HepG2 (cell line): ENCODE data around the gene DDOST. TPM values are rescaled to one million over a fixed set of nuclear protein-coding genes. Genes with fewer than 3 reads are reported as not detected.

Source experiments
- ATAC-seq: fragments of 200-7000 bp; cut with Tn5 transposase; 3 replicates; pipeline ENCODE4 v1.9.1; 2020; ENCODE audit warnings: mild to moderate bottlenecking, moderate library complexity
- BruUV-seq: library from RNA; stranded (reverse); fragments of 400-500 nt; replicated peaks from 2 replicates; lab custom pipeline; 2021; lab: Mats Ljungman, UMichigan
- CTCF ChIA-PET: fragments of 300-600 bp; formaldehyde crosslinking; extraction: SDS; loops from one replicate; lab custom pipeline; 2021; ENCODE audit warnings: low total read pairs, inconsistent platforms, low intra/inter-chr PET ratio; lab: Yijun Ruan, JAX
- POLR2A ChIA-PET: fragments of 350-600 bp; sonication (Branson Sonifier 250); formaldehyde crosslinking; loops from one replicate; lab custom pipeline; 2020; ENCODE audit warnings: antibody characterized with exemption, inconsistent platforms; lab: Yijun Ruan, JAX
- DNase-seq: peaks from one replicate; pipeline ENCODE4 v3.0.0-alpha.2; 2015; ENCODE audit warnings: low spot score
- FAIRE-seq: peaks from 3 replicates; lab custom pipeline; 2011; peaks lifted over from hg19 to GRCh38; lab: Jason Lieb, UNC
- H2AFZ ChIP-seq: one replicate; pipeline ENCODE4 v1.6.1; 2011; ENCODE audit warnings: low read length, inconsistent platforms
- H3K27ac ChIP-seq: fragments of 300-600 bp; 3 replicates; pipeline ENCODE4 v1.8.0; 2011; ENCODE audit warnings: mixed run types, mild to moderate bottlenecking, mixed read lengths, low read length, inconsistent platforms; ENCODE audit not compliant: insufficient read depth; ENCODE audit errors: extremely low read length
- H3K27me3 ChIP-seq, 2 experiments: fragments of 200-600 bp in 1 of 2; 2 replicates in 1 of 2; 3 replicates in 1 of 2; pipeline versions ENCODE4 v1.6.0 to v1.8.0; 2011; ENCODE audit warnings: low read length in 2 of 2, mild to moderate bottlenecking in 2 of 2, moderate library complexity in 2 of 2, inconsistent platforms in 1 of 2; ENCODE audit not compliant: insufficient read depth in 2 of 2, control insufficient read depth in 1 of 2
- H3K36me3 ChIP-seq, 2 experiments: fragments of 200-600 bp in 1 of 2; replicated peaks in 1 of 2; 2 replicates in 1 of 2; 3 replicates in 1 of 2; pipeline versions ENCODE4 v1.5.1 to v1.8.0; 2011; ENCODE audit warnings: low read length in 2 of 2, inconsistent platforms in 1 of 2; ENCODE audit not compliant: insufficient read depth in 2 of 2, control insufficient read depth in 1 of 2
- H3K4me1 ChIP-seq: 2 replicates; pipeline ENCODE4 v1.5.1; 2012; ENCODE audit warnings: low read length, inconsistent platforms; ENCODE audit not compliant: insufficient read depth
- H3K4me2 ChIP-seq: 2 replicates; pipeline ENCODE4 v1.6.0; 2011; ENCODE audit warnings: low read depth, low read length, inconsistent platforms
- H3K4me3 ChIP-seq, 3 experiments: fragments of 200-600 bp in 1 of 3; sonication (generic), shearing (Covaris generic) in 1 of 3; replicated peaks in 1 of 3; 2 replicates each; pipeline ENCODE4 v1.5.1; 2011 to 2016; ENCODE audit warnings: low read length in 3 of 3, inconsistent platforms in 2 of 3, low read depth in 2 of 3, mild to moderate bottlenecking in 2 of 3, control low read depth in 1 of 3, mixed read lengths in 1 of 3; ENCODE audit not compliant: insufficient read depth in 1 of 3
- H3K79me2 ChIP-seq: one replicate; pipeline ENCODE4 v1.6.1; 2011; ENCODE audit warnings: low read length, inconsistent platforms; ENCODE audit not compliant: insufficient read depth
- H3K9ac ChIP-seq: 2 replicates; pipeline ENCODE4 v1.6.0; 2011; ENCODE audit warnings: mild to moderate bottlenecking, low read depth, low read length, inconsistent platforms; ENCODE audit not compliant: insufficient read depth
- H3K9me3 ChIP-seq: 2 replicates; pipeline ENCODE4 v1.5.1; 2012; ENCODE audit warnings: mild to moderate bottlenecking, low read length
- H4K20me1 ChIP-seq: 2 replicates; pipeline ENCODE4 v1.6.0; 2011; ENCODE audit warnings: inconsistent platforms, mild to moderate bottlenecking, low read length, moderate library complexity; ENCODE audit not compliant: insufficient read depth
- ASH2L ChIP-seq: fragments of 300-600, 200-600 bp; sonication (generic); IDR thresholded peaks from 2 replicates; pipeline ENCODE4 v1.7.0; 2017; ENCODE audit warnings: low read depth, mild to moderate bottlenecking, moderate library complexity, mixed read lengths, low read length; ENCODE audit not compliant: insufficient read length
- ATRX ChIP-seq: sonication (generic); formaldehyde crosslinking; IDR thresholded peaks from 2 replicates; pipeline ENCODE4 v1.4.0; 2020; ENCODE audit warnings: missing genetic modification reagents, borderline replicate concordance
- DR1 ChIP-seq: sonication (generic); formaldehyde crosslinking; IDR thresholded peaks from 2 replicates; pipeline ENCODE4 v1.8.0; 2021; ENCODE audit warnings: mild to moderate bottlenecking, missing genetic modification reagents, inconsistent platforms
- ESRRA ChIP-seq: sonication (generic); formaldehyde crosslinking; IDR thresholded peaks from 2 replicates; pipeline ENCODE4 v1.5.1; 2020; ENCODE audit warnings: mild to moderate bottlenecking, low read depth, missing genetic modification reagents
- SAP130 ChIP-seq: IDR thresholded peaks from 2 replicates; pipeline ENCODE4 v1.6.1; 2016; ENCODE audit warnings: low read depth
- TAF1 ChIP-seq: sonication (generic); formaldehyde crosslinking; IDR thresholded peaks from 2 replicates; pipeline ENCODE4 v1.4.0; 2020; ENCODE audit warnings: missing genetic modification reagents
- TEAD3 ChIP-seq: optimal IDR thresholded peaks from 2 replicates; pipeline ENCODE3; 2016; ENCODE audit warnings: borderline replicate concordance
- THAP7 ChIP-seq: sonication (generic); formaldehyde crosslinking; IDR thresholded peaks from 2 replicates; pipeline ENCODE4 v1.8.1; 2023; ENCODE audit warnings: mild to moderate bottlenecking, missing genetic modification reagents
- ZBTB2 ChIP-seq: sonication (generic); formaldehyde crosslinking; IDR thresholded peaks from 2 replicates; pipeline ENCODE4 v1.8.0; 2022; ENCODE audit warnings: low read depth, missing genetic modification reagents
- ZGPAT ChIP-seq: IDR thresholded peaks from 2 replicates; pipeline ENCODE4 v1.6.1; 2016; ENCODE audit warnings: mild to moderate bottlenecking
- ZNF234 ChIP-seq: sonication (generic); formaldehyde crosslinking; conservative IDR thresholded peaks from 2 replicates; pipeline ENCODE4 v1.5.1; 2020; ENCODE audit warnings: mild to moderate bottlenecking, missing genetic modification reagents
- ZNF672 ChIP-seq: sonication (generic); formaldehyde crosslinking; IDR thresholded peaks from 2 replicates; pipeline ENCODE4 v1.8.1; 2022; ENCODE audit warnings: missing genetic modification reagents
- ZNF766 ChIP-seq: sonication (generic); formaldehyde crosslinking; IDR thresholded peaks from 2 replicates; pipeline ENCODE4 v1.5.0; 2020; ENCODE audit warnings: missing genetic modification reagents, borderline replicate concordance
- WGBS: methylation state at CpG from one replicate; pipeline ENCODE4 v1.1.6; 2017; ENCODE audit warnings: low lambda C conversion rate; 5-methylcytosine and 5-hydroxymethylcytosine counted together
- in situ Hi-C: cut with HindIII; loops from 2 replicates; pipeline ENCODE4 v1.10.0; 2017; ENCODE audit warnings: low pct_unique_long_range_greater_than_20kb; ENCODE audit not compliant: extremely low pct_ligation_motif_present
- intact Hi-C: fragments of 100-400 bp; cut with micrococcal nuclease; formaldehyde crosslinking; loops from one replicate; pipeline ENCODE4 v1.10.0; 2022; ENCODE audit not compliant: unreplicated experiment
- polyA plus RNA-seq, 8 experiments: library from polyadenylated mRNA; depleted of rRNA in 3 of 8; stranded (reverse) in 7 of 8; unstranded in 1 of 8; fragments of >200 nt; fragmentation: Illumina TruSeq in 4 of 8; extraction: Trizol in 4 of 8; gene quantifications; 2 replicates each; pipeline versions ENCODE4 v1.2.1 to v1.2.3, GENCODE V29; 2011 to 2016; ENCODE audit warnings: low read depth in 4 of 8, missing spikeins in 1 of 8, mixed read lengths in 1 of 8; ENCODE audit not compliant: insufficient read depth in 1 of 8
- total RNA-seq, 5 experiments: library from RNA; depleted of rRNA; stranded (reverse); fragments of >200 nt; fragmentation: Illumina TruSeq; extraction: Trizol; gene quantifications; 2 replicates each; pipeline ENCODE4 v1.2.3, GENCODE V29; 2016; ENCODE audit warnings: low read depth in 1 of 5

The DDOST gene
- total and polyA plus RNA-seq, 2 of the 13 experiments (the other 11 are each of a cell fraction or from before 2014, with no cell fraction given): 335 to 494 TPM

DNA sequence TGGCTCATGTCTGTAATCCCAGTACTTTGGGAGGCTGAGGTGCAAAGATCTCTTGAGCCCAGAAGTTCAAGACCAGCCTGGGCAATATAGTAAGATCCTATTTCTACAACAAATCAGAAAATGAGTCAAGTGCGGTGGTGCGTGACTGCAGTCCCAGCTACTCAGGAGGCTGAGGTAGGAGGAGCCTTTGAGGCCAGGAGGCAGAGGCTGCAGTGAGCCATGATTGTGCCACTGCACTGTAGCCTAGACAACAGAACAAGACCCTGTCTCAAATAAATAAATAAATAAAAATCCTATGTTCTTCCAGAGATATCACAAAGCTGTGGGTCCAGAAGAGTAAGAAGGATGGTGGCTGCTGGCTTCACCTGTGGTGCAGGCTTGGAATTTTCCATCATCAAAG is 50.2 kb downstream of the DDOST start:
- POLR2A ChIA-PET: interaction anchor here (3.5 kb wide), 1 partner anchor 22 kb away, joined by 23 read pairs; the partner anchor contains the start of gene PINK1

More for the DNA sequence above, 50.2 kb downstream of the DDOST start:
- H3K4me3 ChIP-seq: no peak overlapping the region
- no peak for FAIRE-seq
- H3K36me3 ChIP-seq: no peaks in the 10 kb centered on the region
- no TSS peak for BruUV-seq
- H3K9me3 ChIP-seq: no peaks in the 10 kb centered on the region
- H3K27me3 ChIP-seq: no peaks in the 10 kb centered on the region
- peaks cover 34% of the 10 kb centered on the region for H3K4me1 ChIP-seq
- WGBS: 98% methylated on average over 2 of the region's 2 CpGs
- intact Hi-C loops: no loop called here
- H4K20me1 ChIP-seq: no peaks in the 10 kb centered on the region
- no peak overlapping the region for H3K9ac ChIP-seq
- no peak overlapping the region for H2AFZ ChIP-seq
- in situ Hi-C loops: no loop called here
- TF ChIP-seq ZNF234 (CRISPR knock-in tag) (no peak), ZBTB2 (CRISPR knock-in tag) (no peak), SAP130 (CRISPR knock-in tag) (no peak), DR1 (CRISPR knock-in tag) (no peak), ZGPAT (CRISPR knock-in tag) (no peak), ATRX (CRISPR knock-in tag) (no peak), ASH2L (no peak), ZNF766 (CRISPR knock-in tag) (no peak), TEAD3 (CRISPR knock-in tag) (no peak), TAF1 (no peak), ESRRA (no peak), ZNF672 (CRISPR knock-in tag) (no peak), THAP7 (CRISPR knock-in tag) (no peak)
- DNase-seq: no peak
- H3K4me2 ChIP-seq: no peak overlapping the region
- no peak overlapping the region for H3K27ac ChIP-seq
- CTCF ChIA-PET: no interaction called here
- H3K79me2 ChIP-seq: no peaks in the 10 kb centered on the region
- ATAC-seq: no peak
